Islet of Langerhans (tissue), 1 donor: ENCODE measurements around the gene MYH4.

Source experiments
- FAIRE-seq: peaks from one replicate; lab custom pipeline; 2011; peaks lifted over from hg19 to GRCh38; lab: Jason Lieb, UNC

MYH4 gene

GRCh38 chr17:10469459-10469858, at the start of gene MYH4:
MYH4 (minus strand) TSS chr17:10469559; CDS start chr17:10466745, 2,814 bp downstream.
- FAIRE-seq, result no peak

DNA sequence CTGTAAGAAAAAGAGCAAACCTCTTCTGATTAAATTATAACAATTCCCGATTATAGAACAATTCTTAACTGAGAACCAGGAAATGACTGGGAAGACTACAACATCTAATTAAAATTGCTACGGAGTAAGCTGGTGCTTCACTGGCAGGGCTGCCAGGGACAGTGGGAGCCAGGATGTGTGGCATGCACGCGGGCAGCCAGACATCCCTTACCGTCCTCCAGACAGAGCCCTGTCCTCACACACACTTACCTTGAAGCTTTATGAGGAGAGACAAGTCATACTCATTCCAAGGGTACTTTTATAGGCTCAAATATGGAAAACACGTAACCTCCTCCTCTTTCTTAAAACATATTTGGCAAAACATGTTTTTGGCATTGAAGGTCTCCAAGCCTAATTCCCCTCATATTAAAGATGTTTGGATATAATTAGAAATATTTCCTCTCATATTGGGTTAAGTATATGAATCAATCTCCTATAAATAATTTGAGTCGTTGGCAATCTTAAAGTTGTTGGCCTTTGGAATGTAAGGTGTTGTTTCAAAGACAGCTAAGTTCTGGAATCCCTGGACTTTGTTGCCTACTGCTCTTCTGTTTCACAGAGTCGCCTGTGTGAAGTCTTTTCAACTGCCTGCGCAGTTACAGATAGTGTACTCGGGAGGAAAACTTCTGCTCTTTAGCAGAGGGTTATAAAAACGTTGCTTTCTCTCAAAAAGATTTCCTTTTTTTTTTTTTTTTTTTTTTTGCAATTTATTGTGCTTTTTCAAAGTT, 49.1 kb upstream of the MYH4 start, which contains the start of gene MYH1:
MYH1 (minus strand) TSS at position 272 of the 767 bp plus-strand sequence. CDS start 1,900 bp downstream, outside the sequence.
- FAIRE-seq, result no peak

- FAIRE-seq, result no peak
These were observed 47.3 kb upstream of the MYH4 start for GRCh38 chr17:10516638-10517037.

DNA sequence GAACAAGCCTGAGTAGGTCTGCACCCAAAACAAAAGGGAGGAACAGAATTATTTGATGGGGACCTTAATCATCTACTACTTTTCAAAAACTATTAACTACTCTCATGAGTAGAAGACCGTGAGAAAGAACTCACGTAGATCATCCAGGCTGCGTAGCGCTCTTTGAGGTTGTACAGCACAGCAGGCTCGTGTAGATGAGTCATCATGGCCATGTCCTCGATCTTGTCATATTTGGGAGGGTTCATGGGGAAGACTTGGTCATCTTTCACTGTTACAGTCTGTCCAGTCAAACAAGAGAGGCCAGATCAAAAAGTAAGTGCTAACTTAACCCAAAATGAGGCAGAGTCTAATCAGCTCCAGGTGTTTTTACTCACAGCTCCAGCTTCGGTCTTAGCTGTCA, 46.7 kb upstream of the MYH4 start:
- no peak for FAIRE-seq

DNA sequence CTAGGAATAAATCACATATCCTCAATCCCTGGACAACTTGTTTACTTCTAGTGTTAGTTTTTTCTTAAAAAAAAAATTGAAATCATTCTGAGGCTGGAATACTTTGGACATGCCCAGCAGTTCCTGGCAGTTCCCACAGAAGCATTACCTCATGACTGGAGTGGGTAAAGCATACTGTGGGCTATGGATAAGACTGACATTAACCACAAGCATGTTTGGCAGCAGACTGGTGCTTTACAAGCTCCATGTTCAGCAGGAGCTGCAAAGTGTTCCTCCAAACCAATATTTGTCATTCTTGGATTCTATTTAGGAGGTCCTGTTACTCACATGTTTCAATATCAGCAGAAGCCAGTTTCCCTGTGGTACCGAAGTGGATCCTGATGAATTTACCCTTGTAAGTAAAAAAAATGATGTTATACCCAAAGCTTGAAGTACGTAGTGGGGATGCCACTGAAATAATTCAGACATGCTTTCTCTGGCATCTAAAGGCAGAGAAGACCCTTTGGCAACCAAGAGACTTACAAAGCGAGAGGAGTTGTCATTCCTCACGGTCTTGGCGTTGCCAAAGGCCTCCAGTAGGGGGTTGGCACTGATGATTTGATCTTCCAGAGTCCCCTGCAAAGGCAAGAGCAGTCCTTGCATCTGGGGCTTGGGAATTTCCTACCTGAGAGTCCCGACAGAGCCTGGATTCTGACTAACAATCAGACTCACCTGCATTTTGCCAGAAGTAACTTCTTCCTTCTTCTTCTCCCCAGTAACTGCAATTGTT, 44.1 kb upstream of the MYH4 start:
- no peak for FAIRE-seq

GRCh38 chr17:10512856-10513255, 43.5 kb upstream of the MYH4 start:
- FAIRE-seq, result no peak

GRCh38 chr17:10499950-10500349, 30.6 kb upstream of the MYH4 start:
- no peak for FAIRE-seq

DNA sequence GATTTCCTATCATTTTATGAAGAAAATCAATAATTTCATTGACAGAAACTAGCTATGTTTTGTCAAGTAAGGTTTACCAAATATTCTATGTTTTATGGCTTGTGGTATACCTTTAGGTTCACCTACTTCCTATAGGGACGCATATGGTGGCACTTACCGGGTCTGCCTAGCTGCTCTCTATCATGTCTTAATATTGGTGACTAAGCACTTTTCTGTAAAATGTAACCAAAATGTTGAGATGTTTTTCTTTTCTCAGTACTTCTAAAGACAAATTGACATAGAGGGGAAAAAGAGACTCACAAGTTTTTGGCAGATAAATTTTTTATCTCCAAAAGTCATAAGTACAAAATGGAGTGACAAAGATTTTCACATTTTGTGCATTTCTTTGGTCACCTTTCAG, 22.6 kb upstream of the MYH4 start:
- FAIRE-seq, result no peak

DNA sequence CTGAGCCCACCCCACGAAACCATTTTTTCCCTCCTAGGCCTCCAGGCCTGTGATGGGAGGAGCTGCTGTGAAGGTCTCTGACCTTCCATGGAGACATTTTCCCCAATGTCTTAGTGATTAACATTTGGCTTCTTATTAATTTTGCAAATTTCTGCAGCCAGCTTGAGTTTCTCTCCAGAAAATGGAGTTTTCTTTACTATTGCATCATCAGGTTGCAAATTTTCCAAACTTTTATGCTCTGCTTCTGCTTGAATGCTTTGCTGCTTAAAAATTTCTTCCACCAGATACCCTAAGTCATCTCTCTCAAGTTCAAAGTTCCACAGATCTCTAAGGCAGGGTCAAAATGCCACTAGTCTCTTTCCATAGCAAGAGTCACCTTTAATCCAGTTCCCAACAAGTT, 12.9 kb upstream of the MYH4 start:
- no peak for FAIRE-seq

DNA sequence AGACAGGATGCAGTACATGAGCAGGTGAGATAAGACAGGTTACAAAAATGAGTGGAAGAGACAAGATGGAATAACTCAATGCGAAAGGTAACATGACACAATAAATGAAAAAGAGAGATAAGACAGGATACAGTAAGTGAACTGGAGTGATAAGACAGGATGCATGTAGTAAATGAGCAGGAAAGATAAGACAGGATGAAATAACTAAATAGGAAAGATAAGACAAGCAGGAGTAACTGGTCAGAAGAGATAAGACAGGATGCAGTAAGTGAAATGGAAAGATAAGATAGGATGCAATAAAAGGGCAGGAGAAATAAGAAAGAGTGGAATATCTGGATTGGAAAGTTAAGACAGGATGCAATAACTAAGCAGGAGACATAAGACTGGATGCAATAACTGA, 8.3 kb upstream of the MYH4 start:
- FAIRE-seq, result no peak

- no peak for FAIRE-seq
These were observed 5.2 kb upstream of the MYH4 start for GRCh38 chr17:10474536-10474935.

DNA sequence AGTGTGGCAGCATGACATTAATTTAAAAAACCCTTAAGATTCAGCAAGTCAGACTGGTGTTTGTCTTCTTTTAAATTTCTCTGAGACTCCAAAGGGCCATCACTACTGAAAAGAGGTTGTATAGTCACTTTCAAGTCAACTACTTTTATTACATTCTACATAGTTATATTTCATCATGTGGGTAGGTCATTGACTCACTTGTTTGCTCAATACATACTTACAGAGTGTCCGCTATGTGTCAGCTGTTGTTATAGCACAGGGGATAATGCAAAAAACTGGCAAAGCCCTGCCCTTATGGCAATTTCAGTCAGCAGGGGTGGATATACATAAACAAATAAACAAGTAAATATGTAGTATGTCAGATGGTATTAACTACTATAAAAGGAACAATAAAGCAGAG, 2.5 kb upstream of the MYH4 start:
- FAIRE-seq, result no peak

DNA sequence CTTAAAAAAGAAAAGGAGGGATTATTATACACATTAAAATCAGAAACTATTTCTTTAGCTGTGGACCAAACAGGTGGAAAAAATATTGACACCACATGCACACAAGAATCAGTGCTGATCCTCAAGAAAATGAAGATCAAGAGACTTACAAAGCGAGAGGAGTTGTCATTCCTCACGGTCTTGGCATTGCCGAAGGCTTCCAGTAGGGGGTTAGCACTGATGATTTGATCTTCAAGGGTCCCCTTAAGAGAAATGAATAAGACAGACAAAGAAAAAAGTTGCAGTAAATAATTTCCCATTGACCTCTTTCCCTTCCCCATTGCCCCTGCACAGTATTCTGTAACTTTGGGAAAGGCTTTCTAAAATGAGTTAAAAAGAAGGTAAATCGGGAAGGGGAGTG, 6.0 kb downstream of the MYH4 start:
- FAIRE-seq, result no peak

GRCh38 chr17:10460062-10460461, 9.3 kb downstream of the MYH4 start:
- FAIRE-seq, result no peak

GRCh38 chr17:10458701-10459100, 10.7 kb downstream of the MYH4 start:
- FAIRE-seq, result no peak

- no peak for FAIRE-seq
These were observed 11.4 kb downstream of the MYH4 start for GRCh38 chr17:10457952-10458351.

- FAIRE-seq, result no peak
These were observed 22.1 kb downstream of the MYH4 start for GRCh38 chr17:10447026-10447931.

GRCh38 chr17:10439816-10440215, 29.5 kb downstream of the MYH4 start:
- no peak for FAIRE-seq

- no peak for FAIRE-seq
These were observed 34.3 kb downstream of the MYH4 start for GRCh38 chr17:10435096-10435495.

DNA sequence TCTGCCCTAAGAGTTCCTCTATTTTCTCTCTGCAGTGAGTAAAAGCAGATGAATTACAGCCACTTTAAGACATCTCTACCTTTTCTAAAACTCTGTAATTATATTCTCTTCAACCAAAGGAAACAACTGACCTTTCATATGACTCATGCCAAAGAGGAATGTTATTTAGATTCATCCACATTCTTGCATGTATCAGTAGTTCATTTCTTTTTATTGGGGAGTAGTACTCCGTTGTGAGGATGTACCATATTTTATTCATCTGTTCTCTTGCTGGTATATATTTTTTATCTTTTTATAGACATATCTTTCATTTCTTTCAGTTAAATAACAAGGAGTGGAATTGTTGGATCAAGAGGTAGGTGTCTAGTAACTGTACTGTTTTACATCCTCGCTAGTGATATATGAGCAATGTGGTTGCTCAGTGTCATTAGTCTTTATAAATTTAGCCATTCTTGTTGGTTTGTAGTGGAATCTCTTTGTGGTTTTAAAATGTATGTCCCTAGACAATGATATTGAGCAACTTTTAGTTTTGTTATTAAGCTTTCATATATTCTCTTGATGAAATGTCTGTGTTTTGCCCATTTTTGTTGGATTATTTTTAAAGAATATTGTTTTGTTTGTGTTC, 39.8 kb downstream of the MYH4 start:
- no peak for FAIRE-seq

DNA sequence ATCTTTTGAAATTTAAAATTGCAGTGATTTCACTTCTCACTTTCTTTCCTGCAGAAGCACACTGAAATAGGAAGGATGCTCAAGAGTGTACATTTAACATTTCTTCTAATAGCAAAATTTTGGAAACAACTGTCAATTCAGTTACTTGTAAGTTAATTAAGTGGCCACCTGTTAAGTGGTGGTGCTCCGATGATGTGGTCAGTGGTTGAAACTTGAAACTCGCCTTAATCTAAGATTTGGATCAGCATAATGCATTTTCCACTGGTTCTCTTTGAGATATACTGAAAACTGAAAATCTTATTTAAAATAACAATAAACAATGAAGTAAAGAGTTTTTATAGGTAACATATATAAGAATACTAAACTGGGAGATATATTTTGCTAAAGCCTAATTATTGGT, 40.6 kb downstream of the MYH4 start:
- FAIRE-seq, result no peak

DNA sequence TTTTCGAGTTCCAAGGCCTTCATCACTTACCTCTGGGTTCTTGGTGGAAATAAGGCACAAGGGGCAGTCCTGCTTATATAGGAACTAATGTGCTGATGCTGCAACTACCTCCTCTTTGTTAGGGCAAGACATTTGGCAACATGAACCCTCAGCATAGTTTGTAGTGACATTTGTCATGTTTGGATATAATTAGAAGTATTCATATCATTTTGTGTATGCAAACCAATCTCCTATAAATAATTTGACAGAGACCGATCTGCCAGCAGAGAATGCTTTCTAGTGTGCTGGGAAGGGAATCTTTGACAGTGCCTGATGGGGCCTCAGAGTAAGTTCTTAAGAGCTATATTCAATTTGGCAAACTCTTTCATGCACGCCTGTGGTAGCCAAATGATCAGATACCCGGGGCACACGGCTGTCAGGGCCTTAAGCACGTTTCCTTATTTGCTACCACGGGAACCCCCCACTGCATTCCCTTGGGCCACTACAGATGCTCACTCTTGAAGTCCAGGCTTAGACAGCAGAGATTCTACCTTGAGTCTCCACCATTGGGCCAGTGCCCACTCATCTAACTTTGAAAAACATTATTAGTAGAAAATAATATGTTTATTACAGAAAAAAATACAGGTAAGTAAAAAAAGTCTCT, 47.3 kb downstream of the MYH4 start, which contains the start of gene MYH8:
MYH8 (minus strand) TSS at position 51 of the 643 bp plus-strand sequence. CDS start 1,723 bp downstream, outside the sequence.
- no peak for FAIRE-seq
